AG04450 (cell line): ENCODE data around the gene ZMYM2. TPM values are rescaled to one million over a fixed set of nuclear protein-coding genes. Genes with fewer than 3 reads are reported as not detected.

Experiments used
- CTCF ChIA-PET: fragments of 300-600, 350-600 bp; formaldehyde crosslinking; extraction: SDS; loops from one replicate; lab custom pipeline; 2022; ENCODE audit warnings: antibody characterized with exemption, inconsistent platforms; lab: Charles Lee
- POLR2A ChIA-PET: fragments of 350-600 bp; formaldehyde crosslinking; extraction: SDS; loops from one replicate; lab custom pipeline; 2021; ENCODE audit warnings: antibody characterized with exemption, inconsistent platforms; lab: Yijun Ruan, JAX
- DNase-seq: peaks from one replicate; pipeline ENCODE4 v3.0.0-alpha.2; 2011; ENCODE audit warnings: low read depth, low spot score
- H3K27ac ChIP-seq: one replicate; pipeline ENCODE4 v1.5.1; 2012; ENCODE audit warnings: low read depth, low read length, control low read depth
- H3K27me3 ChIP-seq: one replicate; pipeline ENCODE4 v1.6.0; 2012; ENCODE audit warnings: low read length; ENCODE audit not compliant: control insufficient read depth, insufficient read depth
- H3K4me3 ChIP-seq: 2 replicates; pipeline ENCODE4 v1.5.1; 2011; ENCODE audit warnings: mild to moderate bottlenecking, low read depth, low read length, control low read depth
- H3K9me3 ChIP-seq: 2 replicates; pipeline ENCODE4 v1.5.1; 2012; ENCODE audit warnings: low read length; ENCODE audit not compliant: control insufficient read depth, insufficient read depth
- polyA plus RNA-seq: library from polyadenylated mRNA; depleted of rRNA; stranded (reverse); fragments of >200 nt; gene quantifications from 2 replicates; pipeline ENCODE4 v1.2.3, GENCODE V29; 2011
- TF ChIP-seq, protein P1 (sequence below): IDR thresholded peaks from 2 replicates; pipeline ENCODE4 v1.5.1; 2011; ENCODE audit warnings: low read depth, low read length, control low read depth, inconsistent platforms

The ZMYM2 gene
- polyA plus RNA-seq, 1 experiment = 46.1 TPM

DNA sequence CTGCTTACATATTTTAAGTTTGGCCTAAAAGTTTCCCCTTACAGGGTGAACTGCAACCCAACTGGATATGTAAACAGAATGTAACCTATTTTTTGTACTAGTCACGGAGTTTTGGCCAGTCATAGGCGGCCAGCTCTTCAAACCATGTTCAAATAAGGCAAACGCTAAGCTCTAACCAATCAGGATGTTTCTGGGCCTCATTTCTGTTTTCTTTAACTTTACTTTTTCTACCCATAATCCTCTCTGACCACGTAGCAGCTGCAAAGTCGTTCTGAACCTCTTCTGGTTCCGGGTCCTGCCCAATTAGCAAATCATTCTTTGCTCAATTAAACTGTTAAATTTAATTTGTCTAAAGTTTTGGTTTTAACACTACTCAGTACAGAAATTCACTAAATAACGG lies 8.2 kb upstream of the ZMYM2 start:
- no peak for DNase-seq
- TF ChIP-seq, protein P1, sequence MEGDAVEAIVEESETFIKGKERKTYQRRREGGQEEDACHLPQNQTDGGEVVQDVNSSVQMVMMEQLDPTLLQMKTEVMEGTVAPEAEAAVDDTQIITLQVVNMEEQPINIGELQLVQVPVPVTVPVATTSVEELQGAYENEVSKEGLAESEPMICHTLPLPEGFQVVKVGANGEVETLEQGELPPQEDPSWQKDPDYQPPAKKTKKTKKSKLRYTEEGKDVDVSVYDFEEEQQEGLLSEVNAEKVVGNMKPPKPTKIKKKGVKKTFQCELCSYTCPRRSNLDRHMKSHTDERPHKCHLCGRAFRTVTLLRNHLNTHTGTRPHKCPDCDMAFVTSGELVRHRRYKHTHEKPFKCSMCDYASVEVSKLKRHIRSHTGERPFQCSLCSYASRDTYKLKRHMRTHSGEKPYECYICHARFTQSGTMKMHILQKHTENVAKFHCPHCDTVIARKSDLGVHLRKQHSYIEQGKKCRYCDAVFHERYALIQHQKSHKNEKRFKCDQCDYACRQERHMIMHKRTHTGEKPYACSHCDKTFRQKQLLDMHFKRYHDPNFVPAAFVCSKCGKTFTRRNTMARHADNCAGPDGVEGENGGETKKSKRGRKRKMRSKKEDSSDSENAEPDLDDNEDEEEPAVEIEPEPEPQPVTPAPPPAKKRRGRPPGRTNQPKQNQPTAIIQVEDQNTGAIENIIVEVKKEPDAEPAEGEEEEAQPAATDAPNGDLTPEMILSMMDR = no peak
- POLR2A ChIA-PET = no interaction called here

GRCh38 chr13:19952850-19953249 lies 5.7 kb upstream of the ZMYM2 start:
- Histone ChIP-seq H3K9me3 (no peaks in the 10 kb centered on the region; the same call in 1 of the 2 replicates), H3K27me3 (no peaks in the 10 kb centered on the region), H3K27ac (no peak overlapping the region), H3K4me3 (no peak overlapping the region)
- DNase-seq = no peak
- POLR2A ChIA-PET = interaction anchor here (0.6 kb wide), 1 partner anchor 76 kb away, joined by 5 read pairs; no protein-coding TSS in a partner anchor
- CTCF ChIA-PET = interaction anchor here (0.6 kb wide), 1 partner anchor 145 kb away, joined by 3 read pairs; no protein-coding TSS in a partner anchor
- TF ChIP-seq, protein P1 = no peak

More for the DNA sequence above, 8.2 kb upstream of the ZMYM2 start:
- no peak overlapping the region for H3K4me3 ChIP-seq
- no peak overlapping the region for H3K27ac ChIP-seq
- H3K9me3 ChIP-seq = no peaks in the 10 kb centered on the region
- CTCF ChIA-PET = interaction anchor here (0.6 kb wide), 1 partner anchor 618 kb away, joined by 4 read pairs; no protein-coding TSS in a partner anchor
- H3K27me3 ChIP-seq = no peaks in the 10 kb centered on the region

GRCh38 chr13:19955873-19956559 lies 2.5 kb upstream of the ZMYM2 start:
- CTCF ChIA-PET = interaction anchor here (0.8 to 0.9 kb wide), 2 partner anchors 13 to 29 kb away, joined by 3 read pairs; no protein-coding TSS in a partner anchor
- Histone ChIP-seq H3K9me3 (no peaks in the 10 kb centered on the region; the same call in 1 of the 2 replicates), H3K27ac (no peak overlapping the region), H3K4me3 (no peak overlapping the region), H3K27me3 (no peaks in the 10 kb centered on the region)
- no peak for DNase-seq
- POLR2A ChIA-PET = no interaction called here
- TF ChIP-seq, protein P1 = no peak

DNA sequence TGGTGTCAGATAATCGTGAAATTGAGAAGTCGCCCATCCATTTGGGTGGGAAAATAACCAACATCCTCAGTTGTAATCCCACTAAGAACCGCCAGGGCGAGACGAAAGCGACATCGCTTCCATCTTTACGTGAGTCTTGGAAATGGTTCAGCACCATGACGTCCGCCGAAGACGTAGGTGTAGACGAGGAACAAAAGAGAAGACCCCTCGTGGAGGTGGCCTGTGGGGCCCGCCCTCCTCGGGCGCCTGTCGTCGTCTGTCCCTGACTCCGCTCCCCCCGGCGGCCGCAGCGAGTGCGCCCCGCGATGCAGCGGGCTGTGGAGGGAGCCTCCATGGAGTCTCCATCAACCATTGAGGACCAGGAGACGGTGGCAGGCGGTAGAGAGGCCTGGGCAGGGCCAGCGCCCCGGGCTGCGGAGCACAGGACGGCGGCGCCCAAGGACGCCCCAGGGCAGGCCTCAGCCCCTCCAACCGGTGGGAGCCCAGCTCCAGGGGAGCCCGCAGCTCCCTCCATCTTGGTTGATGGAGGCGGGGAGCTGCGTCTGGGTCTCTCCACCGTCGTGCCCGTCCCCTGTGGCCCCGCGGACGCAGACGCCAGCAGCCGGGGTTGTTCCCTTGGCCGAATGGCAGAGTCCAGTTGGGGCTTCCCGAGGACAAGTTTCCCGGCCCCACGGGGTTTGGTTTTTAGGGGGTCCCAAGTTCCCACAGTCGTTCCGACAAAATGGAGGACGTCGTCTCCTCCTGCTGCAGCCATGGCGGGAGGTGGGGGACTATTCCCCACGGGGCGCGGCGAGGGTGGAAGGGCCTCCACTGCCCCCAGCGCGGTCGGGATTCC lies 990 bp upstream of the ZMYM2 start:
- Histone ChIP-seq H3K27me3 (no peaks in the 10 kb centered on the region), H3K9me3 (no peaks in the 10 kb centered on the region; the same call in 1 of the 2 replicates), H3K27ac (peak overlapping the region; percentile 65), H3K4me3 (peak overlapping the region; percentile 48)
- TF ChIP-seq, protein P1 = peak; percentile 55
- ChIA-PET CTCF (no interaction called here), POLR2A (no interaction called here)
- DNase-seq = peak; percentile 8
